WTC11 (cell line): Measurements from ENCODE around the gene ZDHHC24. TPM values are rescaled to one million over a fixed set of nuclear protein-coding genes. Genes with fewer than 3 reads are reported as not detected.
"Not testable (repeated sequence)": the region's sequence is repeated elsewhere in the genome, so short reads cannot be mapped to it uniquely, and the experiment has no call there.

Experiments used
- ATAC-seq: fragments of 200-7000 bp; cut with Tn5 transposase; 2 replicates; pipeline ENCODE4 v1.10.0; 2021; ENCODE audit warnings: mild to moderate bottlenecking, moderate library complexity
- CTCF ChIA-PET: fragments of 300-600 bp; sonication (Branson Sonifier 250); formaldehyde crosslinking; loops from one replicate; lab custom pipeline; 2021; ENCODE audit warnings: antibody characterized with exemption; lab: Charles Lee
- POLR2A ChIA-PET: fragments of 350-600 bp; sonication (Branson Sonifier 250); formaldehyde crosslinking; loops from one replicate; lab custom pipeline; 2021; ENCODE audit warnings: antibody characterized with exemption; lab: Charles Lee
- DNase-seq: peaks from one replicate; pipeline ENCODE4 v3.0.0; 2021; ENCODE audit warnings: low spot score
- H3K27ac Mint-ChIP-seq: 2 replicates; pipeline ENCODE4 v1.8.0; 2021; ENCODE audit warnings: mixed read lengths
- H3K27me3 Mint-ChIP-seq: 2 replicates; pipeline ENCODE4 v1.8.0; 2021; ENCODE audit warnings: low read depth, mild to moderate bottlenecking, moderate library complexity, mixed read lengths
- H3K36me3 Mint-ChIP-seq: 2 replicates; pipeline ENCODE4 v1.8.0; 2021; ENCODE audit warnings: mixed read lengths
- H3K4me1 Mint-ChIP-seq: 2 replicates; pipeline ENCODE4 v1.8.0; 2022; ENCODE audit warnings: mixed read lengths
- H3K4me3 Mint-ChIP-seq: 2 replicates; pipeline ENCODE4 v1.8.0; 2021; ENCODE audit warnings: mild to moderate bottlenecking, moderate library complexity, mixed read lengths
- H3K9me3 Mint-ChIP-seq: 2 replicates; pipeline ENCODE4 v1.8.0; 2021; ENCODE audit warnings: mixed read lengths
- CBFB ChIP-seq: sonication (generic); formaldehyde crosslinking; IDR thresholded peaks from 2 replicates; pipeline ENCODE4 v1.8.1; 2022; ENCODE audit warnings: mild to moderate bottlenecking, low read depth, missing genetic modification reagents
- CTCF ChIP-seq: fragments of 200-600 bp; IDR thresholded peaks from 2 replicates; pipeline ENCODE4 v1.8.0; 2022; ENCODE audit warnings: antibody characterized with exemption
- FOXJ3 ChIP-seq: sonication (generic); formaldehyde crosslinking; IDR thresholded peaks from 2 replicates; pipeline ENCODE4 v1.9.0; 2021; ENCODE audit warnings: missing genetic modification reagents, mild to moderate bottlenecking, borderline replicate concordance
- FOXK1 ChIP-seq: sonication (generic); formaldehyde crosslinking; IDR thresholded peaks from 2 replicates; pipeline ENCODE4 v1.8.0; 2022; ENCODE audit warnings: mild to moderate bottlenecking, moderate library complexity, missing genetic modification reagents
- FOXP1 ChIP-seq: sonication (generic); formaldehyde crosslinking; IDR thresholded peaks from 2 replicates; pipeline ENCODE4 v1.8.0; 2022; ENCODE audit warnings: missing genetic modification reagents, mild to moderate bottlenecking, moderate library complexity, borderline replicate concordance
- GTF2I ChIP-seq: fragments of 250-450 bp; sonication (Bioruptor Pico); conservative IDR thresholded peaks from 2 replicates; pipeline ENCODE4 v1.4.0; 2021; ENCODE audit warnings: mild to moderate bottlenecking
- HMGA2 ChIP-seq: fragments of 250-450 bp; sonication (Bioruptor Pico); IDR thresholded peaks from 2 replicates; pipeline ENCODE4 v1.4.0; 2021; ENCODE audit warnings: mild to moderate bottlenecking, moderate library complexity
- IRF1 ChIP-seq: sonication (generic); formaldehyde crosslinking; IDR thresholded peaks from 2 replicates; pipeline ENCODE4 v1.8.0; 2023; ENCODE audit warnings: missing genetic modification reagents
- MAX ChIP-seq: sonication (generic); formaldehyde crosslinking; IDR thresholded peaks from 2 replicates; pipeline ENCODE4 v1.8.0; 2022; ENCODE audit warnings: mild to moderate bottlenecking, missing genetic modification reagents
- MXD4 ChIP-seq: fragments of 250-450 bp; sonication (Bioruptor Pico); IDR thresholded peaks from 2 replicates; pipeline ENCODE4 v1.8.0; 2021; ENCODE audit warnings: mild to moderate bottlenecking, moderate library complexity, borderline replicate concordance
- MYBL2 ChIP-seq: sonication (generic); formaldehyde crosslinking; IDR thresholded peaks from 2 replicates; pipeline ENCODE4 v1.8.1; 2023; ENCODE audit warnings: mild to moderate bottlenecking, moderate library complexity, missing genetic modification reagents
- NFATC4 ChIP-seq: fragments of 250-450 bp; sonication (Bioruptor Pico); IDR thresholded peaks from 2 replicates; pipeline ENCODE4 v1.9.0; 2021; ENCODE audit warnings: mild to moderate bottlenecking
- NR3C1 ChIP-seq: sonication (generic); formaldehyde crosslinking; conservative IDR thresholded peaks from 2 replicates; pipeline ENCODE4 v1.8.1; 2023; ENCODE audit warnings: low read depth, mild to moderate bottlenecking, missing genetic modification reagents
- PRDM15 ChIP-seq: sonication (generic); formaldehyde crosslinking; IDR thresholded peaks from 2 replicates; pipeline ENCODE4 v1.8.0; 2022; ENCODE audit warnings: missing genetic modification reagents
- SMAD4 ChIP-seq: sonication (generic); formaldehyde crosslinking; IDR thresholded peaks from 2 replicates; pipeline ENCODE4 v1.8.0; 2022; ENCODE audit warnings: mild to moderate bottlenecking, missing genetic modification reagents
- ZMAT4 ChIP-seq: fragments of 250-450 bp; sonication (Bioruptor Pico); IDR thresholded peaks from 2 replicates; pipeline ENCODE4 v1.9.0; 2021; ENCODE audit warnings: mild to moderate bottlenecking
- ZNF219 ChIP-seq: sonication (generic); formaldehyde crosslinking; IDR thresholded peaks from 2 replicates; pipeline ENCODE4 v1.8.0; 2023; ENCODE audit warnings: missing genetic modification reagents, mild to moderate bottlenecking, borderline replicate concordance
- ZNF281 ChIP-seq: sonication (generic); formaldehyde crosslinking; IDR thresholded peaks from 2 replicates; pipeline ENCODE4 v1.8.0; 2023; ENCODE audit warnings: mild to moderate bottlenecking, missing genetic modification reagents
- ZSCAN18 ChIP-seq: fragments of 250-450 bp; sonication (Bioruptor Pico); IDR thresholded peaks from 2 replicates; pipeline ENCODE4 v2.1.2; 2022; ENCODE audit warnings: mild to moderate bottlenecking, moderate library complexity
- total RNA-seq: library from RNA; stranded (reverse); gene quantifications from 3 replicates; pipeline ENCODE4 v1.2.3, GENCODE V29; 2021

The ZDHHC24 gene
- total RNA-seq, 1 experiment from 2014 or later, result 14.8 TPM

- peaks cover 37% of the 10 kb centered on the region for H3K9me3 Mint-ChIP-seq
- no peak for ATAC-seq
- no peak for TF ChIP-seq SMAD4
- TF ChIP-seq MXD4 (CRISPR knock-in tag), result no peak
- TF ChIP-seq HMGA2 (CRISPR knock-in tag), result no peak
- TF ChIP-seq NFATC4 (CRISPR knock-in tag), result no peak
- no peak for TF ChIP-seq CTCF
- TF ChIP-seq MYBL2 (CRISPR knock-in tag), result no peak
- TF ChIP-seq PRDM15, result no peak
- TF ChIP-seq CBFB (CRISPR knock-in tag), result no peak
- TF ChIP-seq FOXP1, result no peak
- no peak for TF ChIP-seq ZMAT4 (CRISPR knock-in tag)
- TF ChIP-seq MAX (CRISPR knock-in tag), result no peak
- TF ChIP-seq ZSCAN18 (CRISPR knock-in tag), result no peak
- no peak for TF ChIP-seq IRF1 (CRISPR knock-in tag)
- TF ChIP-seq FOXJ3 (CRISPR knock-in tag), result no peak
- no peak for TF ChIP-seq FOXK1 (CRISPR knock-in tag)
- TF ChIP-seq NR3C1 (CRISPR knock-in tag), result no peak
- TF ChIP-seq ZNF219 (CRISPR knock-in tag), result no peak
- no peak for TF ChIP-seq GTF2I (CRISPR knock-in tag)
- no peak for TF ChIP-seq ZNF281
- peaks cover 18% of the 10 kb centered on the region for H3K36me3 Mint-ChIP-seq
- no peak overlapping the region for H3K27ac Mint-ChIP-seq
- H3K27me3 Mint-ChIP-seq, result peaks cover 57% of the 10 kb centered on the region
- no peak for DNase-seq
- POLR2A ChIA-PET, result no interaction called here
- peaks cover 11% of the 10 kb centered on the region for H3K4me1 Mint-ChIP-seq
- CTCF ChIA-PET, result no interaction called here
- no peak overlapping the region for H3K4me3 Mint-ChIP-seq
Observed at GRCh38 chr11:66589996-66590675, 44.3 kb upstream of the ZDHHC24 start.

GRCh38 chr11:66589315-66589714 is 43.5 kb upstream of the ZDHHC24 start:
- H3K27me3 Mint-ChIP-seq, result peaks cover 57% of the 10 kb centered on the region
- H3K27ac Mint-ChIP-seq, DNase-seq, ATAC-seq, H3K4me3 Mint-ChIP-seq: not testable (repeated sequence)
- H3K36me3 Mint-ChIP-seq, result peaks cover 18% of the 10 kb centered on the region
- peaks cover 11% of the 10 kb centered on the region for H3K4me1 Mint-ChIP-seq
- CTCF ChIA-PET, result interaction anchor here (1.0 kb wide), 1 partner anchor 10 kb away, joined by 3 read pairs; no protein-coding TSS in a partner anchor
- POLR2A ChIA-PET, result interaction anchor here (0.6 kb wide), 1 partner anchor 658 kb away, joined by 6 read pairs; no protein-coding TSS in a partner anchor
- H3K9me3 Mint-ChIP-seq, result peaks cover 40% of the 10 kb centered on the region
